K562 (cell line): Measurements from ENCODE around the gene UVRAG. TPM values are rescaled to one million over a fixed set of nuclear protein-coding genes. Genes with fewer than 3 reads are reported as not detected.

Experiments used
- ATAC-seq: fragments of 200-7000 bp; cut with Tn5 transposase; 3 replicates; pipeline ENCODE4 v1.9.1; 2020; ENCODE audit warnings: moderate library complexity
- BruUV-seq: library from RNA; stranded (reverse); fragments of 400-500 nt; replicated peaks from 2 replicates; lab custom pipeline; 2021; lab: Mats Ljungman, UMichigan
- CTCF ChIA-PET: fragments of 300-600 bp; formaldehyde crosslinking; extraction: SDS; loops from one replicate; lab custom pipeline; 2021; ENCODE audit warnings: low intra/inter-chr PET ratio; lab: Yijun Ruan, JAX
- POLR2A ChIA-PET: fragments of 300-600, 350-650 bp; sonication (Branson Sonifier 250); formaldehyde crosslinking; extraction: SDS; loops from one replicate; lab custom pipeline; 2021; ENCODE audit warnings: antibody characterized with exemption, inconsistent platforms; lab: Yijun Ruan, JAX
- DNase-seq, 4 experiments: peaks; one replicate each; pipeline versions ENCODE4 v3.0.0 to v3.0.0-alpha.2; 2011 to 2018; ENCODE audit warnings: low spot score in 3 of 4, mixed read lengths in 3 of 4; ENCODE audit errors: extremely low read depth in 1 of 4
- FAIRE-seq: peaks from 2 replicates; lab custom pipeline; 2011; peaks lifted over from hg19 to GRCh38; lab: Jason Lieb, UNC
- H2AFZ ChIP-seq: 2 replicates; pipeline ENCODE4 v1.6.0; 2011; ENCODE audit warnings: low read depth, low read length, control low read depth, inconsistent platforms
- H3K27ac ChIP-seq: fragments of 200-600 bp; 3 replicates; pipeline ENCODE4 v1.8.0; 2011; ENCODE audit warnings: low read depth, mild to moderate bottlenecking, control low read depth, inconsistent platforms, low read length, moderate library complexity, mixed read lengths; ENCODE audit errors: extremely low read depth
- H3K27me3 ChIP-seq, 2 experiments: fragments of 300-600 bp in 1 of 2; 2 replicates in 1 of 2; 3 replicates in 1 of 2; pipeline versions ENCODE4 v1.6.0 to v1.8.0; 2011; ENCODE audit warnings: inconsistent platforms in 2 of 2, low read length in 2 of 2, mild to moderate bottlenecking in 1 of 2, mixed read lengths in 1 of 2, moderate library complexity in 1 of 2; ENCODE audit not compliant: control insufficient read depth in 2 of 2, insufficient read depth in 2 of 2
- H3K36me3 ChIP-seq: fragments of 300-600 bp; 3 replicates; pipeline ENCODE4 v1.8.0; 2011; ENCODE audit warnings: mild to moderate bottlenecking, low read length, inconsistent platforms; ENCODE audit not compliant: control insufficient read depth, insufficient read depth
- H3K4me1 ChIP-seq, 2 experiments: fragments of 200-600 bp in 1 of 2; replicated peaks in 1 of 2; 2 replicates in 1 of 2; 3 replicates in 1 of 2; pipeline versions ENCODE4 v1.5.1 to v1.8.0; 2011; ENCODE audit warnings: inconsistent platforms in 2 of 2, low read length in 2 of 2, mild to moderate bottlenecking in 1 of 2, mixed read lengths in 1 of 2, moderate library complexity in 1 of 2; ENCODE audit not compliant: control insufficient read depth in 2 of 2, insufficient read depth in 2 of 2
- H3K4me2 ChIP-seq: 2 replicates; pipeline ENCODE4 v1.6.1; 2011; ENCODE audit warnings: low read length, control low read depth, inconsistent platforms, mixed read lengths; ENCODE audit not compliant: insufficient read depth
- H3K4me3 ChIP-seq: fragments of 200-600 bp; sonication (generic), shearing (Covaris generic); 2 replicates; pipeline ENCODE4 v1.5.1; 2016; ENCODE audit warnings: control low read depth, inconsistent platforms
- H3K79me2 ChIP-seq: fragments of 200-600 bp; 3 replicates; pipeline ENCODE4 v1.8.0; 2011; ENCODE audit warnings: low read length, inconsistent platforms; ENCODE audit not compliant: control insufficient read depth, insufficient read depth
- H3K9ac ChIP-seq, 2 experiments: 2 replicates each; pipeline versions ENCODE4 v1.6.0 to v1.6.1; 2011; ENCODE audit warnings: low read depth in 2 of 2, low read length in 2 of 2, control low read depth in 1 of 2, inconsistent platforms in 1 of 2, mild to moderate bottlenecking in 1 of 2, mixed read lengths in 1 of 2; ENCODE audit not compliant: insufficient read depth in 1 of 2
- H3K9me1 ChIP-seq: one replicate; pipeline ENCODE4 v1.6.0; 2011; ENCODE audit warnings: inconsistent platforms, mild to moderate bottlenecking, low read length, moderate library complexity; ENCODE audit not compliant: control insufficient read depth, insufficient read depth
- H3K9me3 ChIP-seq: replicated peaks from 2 replicates; pipeline ENCODE4 v1.5.1; 2011; ENCODE audit warnings: low read depth, low read length, inconsistent platforms; ENCODE audit not compliant: control insufficient read depth, insufficient read depth
- H4K20me1 ChIP-seq: replicated peaks from 2 replicates; pipeline ENCODE4 v1.6.1; 2011; ENCODE audit warnings: low read length, inconsistent platforms, mixed read lengths; ENCODE audit not compliant: control insufficient read depth, insufficient read depth
- CCAR2 ChIP-seq: fragments of 200-400 bp; formaldehyde crosslinking; IDR thresholded peaks from 2 replicates; pipeline ENCODE4 v1.6.1; 2017; ENCODE audit warnings: mild to moderate bottlenecking, low read depth, low read length
- CHCHD3 ChIP-seq: fragments of 250-450 bp; sonication (Bioruptor Pico); IDR thresholded peaks from 2 replicates; pipeline ENCODE4 v2.1.2; 2022; ENCODE audit warnings: mild to moderate bottlenecking
- EGR1 ChIP-seq: fragments of 450-650 bp; conservative IDR thresholded peaks from 2 replicates; pipeline ENCODE4 v1.6.1; 2017; ENCODE audit warnings: mild to moderate bottlenecking
- HOMEZ ChIP-seq: fragments of 250-450 bp; sonication (Bioruptor Pico); IDR thresholded peaks from 2 replicates; pipeline ENCODE4 v1.4.0; 2020; ENCODE audit warnings: mild to moderate bottlenecking, moderate library complexity
- ILF3 ChIP-seq: fragments of 450-650 bp; IDR thresholded peaks from 2 replicates; pipeline ENCODE4 v1.6.1; 2018; ENCODE audit warnings: antibody characterized with exemption, mild to moderate bottlenecking, moderate library complexity, borderline replicate concordance
- PCBP2 ChIP-seq: fragments of 200-400 bp; formaldehyde crosslinking; IDR thresholded peaks from 2 replicates; pipeline ENCODE4 v1.6.1; 2018; ENCODE audit warnings: low read length, low read depth, mild to moderate bottlenecking, moderate library complexity; ENCODE audit not compliant: poor library complexity, severe bottlenecking
- ZNF134 ChIP-seq: fragments of 250-450 bp; sonication (Bioruptor Pico); conservative IDR thresholded peaks from 2 replicates; pipeline ENCODE4 v1.4.0; 2020
- ZNF24 ChIP-seq: fragments of 450-650 bp; IDR thresholded peaks from 2 replicates; pipeline ENCODE4 v1.6.1; 2016
- ZSCAN29 ChIP-seq: fragments of 450-650 bp; IDR thresholded peaks from 2 replicates; pipeline ENCODE4 v1.6.1; 2017
- WGBS: fragments of 100-300 bp; shearing (Covaris generic); methylation state at CpG from one replicate; pipeline ENCODE4 v1.1.6; 2016; ENCODE audit warnings: low coverage, mixed read lengths; ENCODE audit not compliant: insufficient coverage; ENCODE audit errors: missing lambda C conversion rate; 5-methylcytosine and 5-hydroxymethylcytosine counted together
- in situ Hi-C: fragments of 300-500 bp; cut with MboI; formaldehyde crosslinking; loops from 4 replicates; pipeline ENCODE4 v1.15.0; 2018; ENCODE audit warnings: inconsistent platforms, mixed read lengths
- intact Hi-C: fragments of 100-400 bp; cut with micrococcal nuclease; formaldehyde crosslinking; loops from 2 replicates; pipeline ENCODE4 v1.14.2; 2022
- polyA plus RNA-seq, 8 experiments: library from polyadenylated mRNA; depleted of rRNA in 4 of 8; stranded (reverse) in 5 of 8; unstranded in 3 of 8; fragments of >200 nt; fragmentation: Nextera tagmentation in 2 of 8; fragmentation: Illumina TruSeq in 1 of 8; extraction: Ambion mirVana in 2 of 8; extraction: Trizol in 1 of 8; gene quantifications; 2 replicates each; pipeline versions ENCODE4 v1.2.1 to v1.2.3, GENCODE V29; 2011 to 2014; ENCODE audit warnings: inconsistent platforms in 1 of 8, missing spikeins in 1 of 8
- total RNA-seq, 7 experiments: library from RNA; depleted of rRNA in 6 of 7; stranded (reverse); fragments of >200 nt in 6 of 7; fragmentation: Illumina TruSeq in 2 of 7; extraction: Trizol in 2 of 7; gene quantifications; 2 replicates each; pipeline versions ENCODE4 v1.2.1 to v1.2.3, GENCODE V29; 2011 to 2021; ENCODE audit warnings: low replicate concordance in 1 of 7

The UVRAG gene
- total and polyA plus RNA-seq, 9 of the 15 experiments (the other 6 are each of a cell fraction or from before 2014, with no cell fraction given) = 3.1 to 17.8 (median 12.4) TPM

- in situ Hi-C loops = no loop called here
- no peaks in the 10 kb centered on the region for H3K27me3 ChIP-seq
- intact Hi-C loops = no loop called here
- H3K79me2 ChIP-seq = no peaks in the 10 kb centered on the region
- no peaks in the 10 kb centered on the region for H3K36me3 ChIP-seq
- no peak overlapping the region for H3K4me2 ChIP-seq
- H4K20me1 ChIP-seq = no peaks in the 10 kb centered on the region
- DNase-seq = no peak
- H2AFZ ChIP-seq = no peak overlapping the region
- H3K4me3 ChIP-seq = no peak overlapping the region
- FAIRE-seq = no peak
- H3K27ac ChIP-seq = no peak overlapping the region
- ChIA-PET CTCF (no interaction called here), POLR2A (interaction anchor here (0.6 kb wide), 1 partner anchor 11 kb away, joined by 3 read pairs; no protein-coding TSS in a partner anchor)
- BruUV-seq = no TSS peak
- no peak overlapping the region for H3K9ac ChIP-seq
- no peaks in the 10 kb centered on the region for H3K9me3 ChIP-seq
- H3K4me1 ChIP-seq = no peaks in the 10 kb centered on the region
- no peaks in the 10 kb centered on the region for H3K9me1 ChIP-seq
- ATAC-seq = no peak
- WGBS = 68% methylated on average over 4 of the region's 4 CpGs
- TF ChIP-seq ZSCAN29 = no peak
- TF ChIP-seq PCBP2 = no peak
- TF ChIP-seq ILF3 = no peak
- no peak for TF ChIP-seq HOMEZ (CRISPR knock-in tag)
- TF ChIP-seq ZNF134 (CRISPR knock-in tag) = no peak
- no peak for TF ChIP-seq ZNF24
- no peak for TF ChIP-seq EGR1
- TF ChIP-seq CCAR2 = no peak
- TF ChIP-seq CHCHD3 (CRISPR knock-in tag) = no peak
These were observed 114.7 kb downstream of the UVRAG start for GRCh38 chr11:75929706-75930105.
